Measurements from ENCODE around the gene PRICKLE2.

The PRICKLE2 gene

GRCh38 chr3:64063207-64063982 lies 161.9 kb downstream of the PRICKLE2 start:
- TF ChIP-seq TAF1 (IDR thresholded peaks at IDR 0.05; ENCODE audit: borderline replicate concordance, insufficient read depth, low read length) (no peak), SIN3A (IDR thresholded peaks at IDR 0.05; ENCODE audit: borderline replicate concordance, insufficient read depth, low read length) (no peak), POLR2AphosphoS5 (IDR thresholded peaks at IDR 0.05; ENCODE audit: low read depth, low read length) (no peak), FOXP2 (optimal IDR thresholded peaks at IDR 0.05; ENCODE audit: borderline replicate concordance, extremely low read depth, extremely low read length, insufficient read depth) (no peak), REST (IDR thresholded peaks at IDR 0.05; ENCODE audit: insufficient read depth in 1 of 2, low read depth in 2 of 2, low read length in 2 of 2) (no peak)

GRCh38 chr3:64061628-64062027 lies 163.6 kb downstream of the PRICKLE2 start:
- TF ChIP-seq FOXP2 (optimal IDR thresholded peaks at IDR 0.05; ENCODE audit: borderline replicate concordance, extremely low read depth, extremely low read length, insufficient read depth) = no peak
- no peak for TF ChIP-seq REST (IDR thresholded peaks at IDR 0.05; ENCODE audit: insufficient read depth in 1 of 2, low read depth in 2 of 2, low read length in 2 of 2)
- TF ChIP-seq SIN3A (IDR thresholded peaks at IDR 0.05; ENCODE audit: borderline replicate concordance, insufficient read depth, low read length) = no peak
- TF ChIP-seq POLR2AphosphoS5 (IDR thresholded peaks at IDR 0.05; ENCODE audit: low read depth, low read length) = no peak
- no peak for TF ChIP-seq TAF1 (IDR thresholded peaks at IDR 0.05; ENCODE audit: borderline replicate concordance, insufficient read depth, low read length)

GRCh38 chr3:64059484-64060175 lies 165.6 kb downstream of the PRICKLE2 start:
- no peak for TF ChIP-seq SIN3A (IDR thresholded peaks at IDR 0.05; ENCODE audit: borderline replicate concordance, insufficient read depth, low read length)
- TF ChIP-seq FOXP2 (optimal IDR thresholded peaks at IDR 0.05; ENCODE audit: borderline replicate concordance, extremely low read depth, extremely low read length, insufficient read depth) = no peak
- TF ChIP-seq TAF1 (IDR thresholded peaks at IDR 0.05; ENCODE audit: borderline replicate concordance, insufficient read depth, low read length) = no peak
- TF ChIP-seq REST (IDR thresholded peaks at IDR 0.05; ENCODE audit: insufficient read depth in 1 of 2, low read depth in 2 of 2, low read length in 2 of 2) = no peak
- no peak for TF ChIP-seq POLR2AphosphoS5 (IDR thresholded peaks at IDR 0.05; ENCODE audit: low read depth, low read length)

- TF ChIP-seq SIN3A (IDR thresholded peaks at IDR 0.05; ENCODE audit: borderline replicate concordance, insufficient read depth, low read length) (no peak), POLR2AphosphoS5 (IDR thresholded peaks at IDR 0.05; ENCODE audit: low read depth, low read length) (no peak), FOXP2 (optimal IDR thresholded peaks at IDR 0.05; ENCODE audit: borderline replicate concordance, extremely low read depth, extremely low read length, insufficient read depth) (no peak), REST (IDR thresholded peaks at IDR 0.05; ENCODE audit: insufficient read depth in 1 of 2, low read depth in 2 of 2, low read length in 2 of 2) (no peak), TAF1 (IDR thresholded peaks at IDR 0.05; ENCODE audit: borderline replicate concordance, insufficient read depth, low read length) (no peak)
These were observed 166.7 kb downstream of the PRICKLE2 start for GRCh38 chr3:64058566-64058965.

All from PFSK-1 (cell line).